Brain microvascular endothelial cell (primary cell): Measurements from ENCODE around the gene EMC9.

Source experiments
- DNase-seq: peaks from one replicate; pipeline ENCODE4 v3.0.0-alpha.2; 2020
- H3K27ac ChIP-seq: fragments of 250-450 bp; sonication (Bioruptor Pico); 2 replicates; pipeline ENCODE4 v1.5.1; 2020; ENCODE audit warnings: mild to moderate bottlenecking, moderate library complexity
- H3K27me3 ChIP-seq: fragments of 250-450 bp; sonication (Bioruptor Pico); replicated peaks from 2 replicates; pipeline ENCODE4 v1.5.1; 2020; ENCODE audit warnings: mild to moderate bottlenecking
- H3K36me3 ChIP-seq: fragments of 250-450 bp; sonication (Bioruptor Pico); replicated peaks from 2 replicates; pipeline ENCODE4 v1.5.1; 2020; ENCODE audit warnings: mild to moderate bottlenecking
- H3K4me3 ChIP-seq: 2 replicates; pipeline ENCODE4 v1.5.1; 2011; ENCODE audit warnings: low read depth, mild to moderate bottlenecking, control low read depth, low read length, moderate library complexity
- CTCF ChIP-seq: IDR thresholded peaks from 2 replicates; pipeline ENCODE4 v1.5.1; 2011; ENCODE audit warnings: low read depth, mild to moderate bottlenecking, moderate library complexity, low read length, control low read depth, inconsistent platforms; ENCODE audit errors: missing control alignments
- in situ Hi-C: cut with HindIII; loops from 2 replicates; pipeline ENCODE4 v1.10.0; 2017; ENCODE audit warnings: low sequenced_read_pairs, low pct_ligation_motif_present

The EMC9 gene

GRCh38 chr14:24141097-24141880 is at the start of gene EMC9:
EMC9 (minus strand) TSS chr14:24141591; CDS start chr14:24141304, 287 bp downstream.
- H3K36me3 ChIP-seq: peaks cover 16% of the 10 kb centered on the region
- peak within 1 kb of the TSS; percentile 66 for H3K27ac ChIP-seq
- peak; percentile 100 for DNase-seq
- in situ Hi-C loops: no loop called here
- no peaks in the 10 kb centered on the region for H3K27me3 ChIP-seq
- peak within 1 kb of the TSS; percentile 93 for H3K4me3 ChIP-seq
- peak; percentile 65 for TF ChIP-seq CTCF

- in situ Hi-C loops: no loop called here
- Histone ChIP-seq H3K36me3 (peaks cover 40% of the 10 kb centered on the region), H3K4me3 (no peak overlapping the region), H3K27ac (no peak overlapping the region), H3K27me3 (no peaks in the 10 kb centered on the region)
- no peak for DNase-seq
- TF ChIP-seq CTCF: no peak
These were observed 49.0 kb upstream of the EMC9 start for GRCh38 chr14:24190416-24190815.

- H3K36me3 ChIP-seq: peaks cover 46% of the 10 kb centered on the region
- no peaks in the 10 kb centered on the region for H3K27me3 ChIP-seq
- DNase-seq: no peak
- H3K4me3 ChIP-seq: no peak overlapping the region
- H3K27ac ChIP-seq: no peak overlapping the region
- no peak for TF ChIP-seq CTCF
- in situ Hi-C loops: no loop called here
These were observed 48.1 kb upstream of the EMC9 start for GRCh38 chr14:24189460-24189859.

GRCh38 chr14:24189059-24189375 is 47.6 kb upstream of the EMC9 start:
- Histone ChIP-seq H3K27ac (no peak overlapping the region), H3K4me3 (peak overlapping the region; percentile 27), H3K27me3 (no peaks in the 10 kb centered on the region), H3K36me3 (peaks cover 49% of the 10 kb centered on the region)
- no peak for TF ChIP-seq CTCF
- DNase-seq: no peak
- in situ Hi-C loops: no loop called here

- Histone ChIP-seq H3K27ac (peak within 1 kb of the TSS; percentile 19), H3K36me3 (peaks cover 50% of the 10 kb centered on the region), H3K4me3 (peak within 1 kb of the TSS; percentile 86), H3K27me3 (no peaks in the 10 kb centered on the region)
- no peak for TF ChIP-seq CTCF
- DNase-seq: peak; percentile 95
- in situ Hi-C loops: no loop called here
These were observed 47.1 kb upstream of the EMC9 start, which contains the start of gene IPO4 for GRCh38 chr14:24188251-24189058. IPO4 (minus strand) TSS chr14:24188816; CDS start chr14:24188787, 29 bp downstream.
